A549 treated with AZD9567 at 1 μM for 4 hours (cell line): ENCODE results near the gene JMJD6. TPM values are rescaled to one million over a fixed set of nuclear protein-coding genes. Genes with fewer than 3 reads are reported as not detected.

Experiments
- total RNA-seq: library from RNA; stranded (reverse); fragments of 200-300 nt; extraction: Qiagen RNA extraction; gene quantifications from 5 replicates; pipeline ENCODE4 v1.2.3, GENCODE V29; 2022; ENCODE audit not compliant: insufficient read depth

JMJD6 gene
- total RNA-seq: 68.8 to 81.8 TPM (median 74.8 TPM) in 5 replicates

DNA sequence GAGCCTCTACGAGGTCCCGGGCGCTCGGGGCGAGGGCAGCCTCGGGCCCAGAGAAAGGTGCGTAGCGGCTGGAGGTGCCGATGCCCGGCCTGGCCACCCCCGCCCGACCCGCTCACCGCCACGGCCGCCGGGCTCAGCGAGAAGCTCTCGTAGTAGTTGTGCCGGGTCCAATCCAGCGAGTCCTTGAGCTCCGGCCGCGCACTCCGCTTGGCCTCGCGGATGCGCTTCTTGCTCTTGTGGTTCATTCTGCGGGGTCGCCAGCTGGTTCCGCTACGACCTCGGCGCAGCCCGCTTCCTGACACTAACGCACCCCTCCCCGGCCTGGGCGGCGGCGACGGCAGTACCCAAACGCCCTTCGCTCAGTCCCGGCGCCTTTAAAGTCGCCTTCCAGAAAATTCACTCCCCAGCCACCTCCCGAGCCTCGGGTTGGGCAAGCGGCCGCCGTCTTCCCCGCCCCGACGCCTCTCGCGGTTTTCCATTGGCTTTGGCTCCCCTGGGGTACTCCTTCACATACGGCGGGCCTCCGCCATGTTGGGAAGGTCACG lies at the start of gene JMJD6:
JMJD6 (minus strand) TSS at position 376 of the 545 bp plus-strand sequence; CDS start at position 245, 131 bp downstream.

DNA sequence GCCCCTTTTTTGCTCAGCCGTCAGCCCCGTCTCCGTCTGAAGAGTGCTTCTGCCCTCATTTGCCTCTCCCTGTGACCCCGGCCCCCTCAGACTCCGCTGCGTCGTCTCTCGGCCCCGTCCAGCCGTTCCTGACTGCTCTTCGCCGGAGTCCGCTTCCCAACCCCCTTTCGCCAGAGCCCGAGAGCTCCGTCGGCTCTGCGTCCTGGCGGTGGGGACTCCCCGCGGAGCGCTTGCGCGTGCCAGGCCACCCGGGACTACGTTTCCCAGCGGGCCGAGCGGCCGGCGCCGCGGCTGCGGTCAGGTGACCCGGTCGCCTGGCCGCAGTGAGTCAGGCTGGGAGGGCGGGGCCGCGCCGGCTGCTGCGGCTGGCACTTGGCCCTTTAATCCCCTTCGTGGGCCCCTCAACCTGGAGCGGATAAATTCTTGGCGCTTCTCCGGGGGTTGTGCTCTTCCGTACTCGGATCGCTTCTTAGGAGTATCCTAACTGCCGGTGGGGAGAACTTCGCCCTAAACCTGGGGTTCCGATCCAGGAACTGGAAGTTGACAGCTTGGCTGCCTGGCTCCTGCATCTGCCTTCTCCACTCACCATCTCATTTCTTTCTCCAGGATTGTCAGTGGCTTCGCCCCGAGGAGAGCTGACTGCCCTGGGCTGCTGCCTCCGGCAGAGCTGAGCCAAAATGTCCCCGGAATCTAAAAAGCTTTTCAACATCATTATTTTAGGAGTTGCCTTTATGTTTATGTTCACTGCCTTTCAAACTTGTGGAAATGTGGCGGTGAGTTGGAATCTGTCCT lies 11.5 kb upstream of the JMJD6 start, which contains the start of gene MFSD11:
MFSD11 (plus strand) TSS at position 444 of the 792 bp plus-strand sequence; CDS start at position 678, 234 bp downstream.

GRCh38 chr17:76737082-76737675 lies 10.8 kb upstream of the JMJD6 start, which contains the start of gene SRSF2:
TSS of gene SRSF2 (minus strand) at chr17:76737331. CDS start at chr17:76737160, 171 bp downstream.

GRCh38 chr17:76726776-76727718 lies 641 bp upstream of the JMJD6 start, which contains the start of gene METTL23:
TSS of gene METTL23 (plus strand) at chr17:76726839. CDS start at chr17:76729711, 2,872 bp downstream.

GRCh38 chr17:76710863-76711611 lies 15.4 kb downstream of the JMJD6 start, which contains the start of gene MXRA7:
TSS of gene MXRA7 (minus strand) at chr17:76710965. CDS start at chr17:76710946, 19 bp downstream.

Other genes with a start within 250 kb of the JMJD6 start
- gene RHBDF2, start 225.2 kb downstream of the JMJD6 start, total RNA-seq: 52.5 to 68.3 TPM (median 63.8 TPM) in 5 replicates
- gene CYGB, start 188.9 kb downstream of the JMJD6 start, total RNA-seq: 0.76 to 1.6 TPM (median 0.98 TPM) in 4 of 5 replicates, not detected in the other
- not detected in 5 replicates for gene PRCD, start 186.6 kb downstream of the JMJD6 start, total RNA-seq
- 0.32 to 0.53 TPM (median 0.45 TPM) in 4 of 5 replicates, not detected in the other for gene ST6GALNAC2, start 140.7 kb downstream of the JMJD6 start, total RNA-seq
- gene ST6GALNAC1, start 82.8 kb downstream of the JMJD6 start, total RNA-seq: 0.21 to 1.6 TPM (median 0.45 TPM) in 5 replicates
- 55.0 to 88.2 TPM (median 62.0 TPM) in 5 replicates for gene MXRA7, start 15.6 kb downstream of the JMJD6 start, total RNA-seq
- gene METTL23, start 233 bp upstream of the JMJD6 start, total RNA-seq: 61.4 to 78.9 TPM (median 62.2 TPM) in 5 replicates
- 457 to 511 TPM (median 473 TPM) in 5 replicates for gene SRSF2, start 10.7 kb upstream of the JMJD6 start, total RNA-seq
- gene MFSD11, start 11.5 kb upstream of the JMJD6 start, total RNA-seq: 20.5 to 31.5 TPM (median 20.8 TPM) in 5 replicates
- gene MGAT5B, start 141.8 kb upstream of the JMJD6 start, total RNA-seq: 9.8 to 20.8 TPM (median 19.5 TPM) in 5 replicates